GM21515 (cell line): ENCODE data around the gene IFNL1.
"Not testable (repeated sequence)": the region's sequence is repeated elsewhere in the genome, so short reads cannot be mapped to it uniquely, and the experiment has no call there.

ENCODE experiments used
- ATAC-seq: cut with Tn5 transposase; IDR thresholded peaks from one replicate; pipeline ENCODE4 v1.9.1; 2021; ENCODE audit not compliant: unreplicated experiment

The IFNL1 gene

GRCh38 chr19:39270036-39270871 lies 26.0 kb upstream of the IFNL1 start:
- no peak for ATAC-seq

GRCh38 chr19:39273859-39274258 lies 22.3 kb upstream of the IFNL1 start:
- ATAC-seq = not testable (repeated sequence)

GRCh38 chr19:39275578-39275977 lies 20.6 kb upstream of the IFNL1 start:
- ATAC-seq = no peak

- ATAC-seq = no peak
These were observed 19.5 kb upstream of the IFNL1 start for GRCh38 chr19:39276740-39277139.

GRCh38 chr19:39277598-39277997 lies 18.6 kb upstream of the IFNL1 start:
- no peak for ATAC-seq

- ATAC-seq = no peak
These were observed 14.2 kb upstream of the IFNL1 start for GRCh38 chr19:39282021-39282420.

- no peak for ATAC-seq
These were observed 12.2 kb upstream of the IFNL1 start for GRCh38 chr19:39284032-39284431.

GRCh38 chr19:39293394-39293793 lies 2.8 kb upstream of the IFNL1 start:
- no peak for ATAC-seq

GRCh38 chr19:39296906-39297305 lies 699 bp downstream of the IFNL1 start:
- no peak for ATAC-seq

GRCh38 chr19:39297931-39298634 lies 1.9 kb downstream of the IFNL1 start:
- no peak for ATAC-seq

- ATAC-seq = no peak
These were observed 3.2 kb downstream of the IFNL1 start for GRCh38 chr19:39299404-39299803.

GRCh38 chr19:39299832-39300231 lies 3.6 kb downstream of the IFNL1 start:
- ATAC-seq = no peak

- ATAC-seq = no peak
These were observed 4.8 kb downstream of the IFNL1 start for GRCh38 chr19:39301021-39301420.

- ATAC-seq = no peak
These were observed 5.4 kb downstream of the IFNL1 start for GRCh38 chr19:39301562-39301961.

GRCh38 chr19:39303373-39304184 lies 7.4 kb downstream of the IFNL1 start:
- ATAC-seq = no peak

GRCh38 chr19:39304185-39304513 lies 7.9 kb downstream of the IFNL1 start:
- no peak for ATAC-seq

GRCh38 chr19:39304701-39305571 lies 8.7 kb downstream of the IFNL1 start:
- no peak for ATAC-seq

GRCh38 chr19:39306075-39306474 lies 9.9 kb downstream of the IFNL1 start:
- ATAC-seq = no peak

GRCh38 chr19:39307046-39307821 lies 11.0 kb downstream of the IFNL1 start:
- ATAC-seq = no peak
